RWPE2 (cell line): ENCODE results near the gene DYNLL1.

ENCODE experiments used
- ATAC-seq: fragments of 200-7000 bp; cut with Tn5 transposase; 3 replicates; pipeline ENCODE4 v1.9.1; 2021; ENCODE audit warnings: low read depth
- DNase-seq: peaks from one replicate; pipeline ENCODE4 v3.0.0-alpha.2; 2020; ENCODE audit warnings: low spot score
- H3K27ac ChIP-seq: fragments of 450-650 bp; 2 replicates; pipeline ENCODE4 v1.5.1; 2017; ENCODE audit warnings: mild to moderate bottlenecking; ENCODE audit not compliant: poor library complexity, severe bottlenecking
- H3K27me3 ChIP-seq: fragments of 250-450 bp; sonication (Bioruptor Pico); 2 replicates; pipeline ENCODE4 v1.5.1; 2021; ENCODE audit warnings: mild to moderate bottlenecking, moderate library complexity; ENCODE audit not compliant: insufficient read depth, poor library complexity, severe bottlenecking
- H3K36me3 ChIP-seq: fragments of 250-450 bp; sonication (Bioruptor Pico); 2 replicates; pipeline ENCODE4 v1.5.1; 2020; ENCODE audit warnings: low read depth, mild to moderate bottlenecking, moderate library complexity
- H3K4me1 ChIP-seq: fragments of 250-450 bp; sonication (Bioruptor Pico); 2 replicates; pipeline ENCODE4 v1.5.1; 2021; ENCODE audit warnings: mild to moderate bottlenecking, moderate library complexity; ENCODE audit not compliant: insufficient read depth, poor library complexity, severe bottlenecking
- H3K4me3 ChIP-seq: fragments of 250-450 bp; sonication (Bioruptor Pico); 2 replicates; pipeline ENCODE4 v1.5.1; 2021; ENCODE audit warnings: mild to moderate bottlenecking, moderate library complexity; ENCODE audit not compliant: severe bottlenecking
- H3K9me3 ChIP-seq: fragments of 250-450 bp; sonication (Bioruptor Pico); 2 replicates; pipeline ENCODE4 v1.5.1; 2021; ENCODE audit warnings: mild to moderate bottlenecking, moderate library complexity; ENCODE audit not compliant: severe bottlenecking
- TF ChIP-seq, protein P1 (sequence below): fragments of 450-650 bp; IDR thresholded peaks from one replicate; pipeline ENCODE4 v1.5.1; 2017; ENCODE audit warnings: mild to moderate bottlenecking, moderate library complexity; ENCODE audit not compliant: poor library complexity, severe bottlenecking

The DYNLL1 gene

DNA sequence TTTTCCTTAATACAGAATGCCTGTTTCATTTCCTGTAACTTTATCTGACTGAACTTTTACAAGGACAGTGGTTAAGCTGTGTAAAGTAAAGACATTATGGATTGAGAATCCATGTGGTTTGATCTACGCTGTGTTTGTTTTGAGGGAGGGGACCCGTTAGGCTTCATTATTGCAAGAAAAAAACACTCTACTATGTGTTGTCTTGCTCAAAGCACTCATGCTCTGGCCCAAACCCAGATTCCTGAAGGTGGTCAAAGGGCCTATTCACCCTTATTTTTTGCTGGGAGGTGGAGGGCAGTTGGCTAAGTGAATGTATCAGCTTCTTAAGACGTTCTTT lies 50.1 kb downstream of the DYNLL1 start:
- TF ChIP-seq, protein P1, sequence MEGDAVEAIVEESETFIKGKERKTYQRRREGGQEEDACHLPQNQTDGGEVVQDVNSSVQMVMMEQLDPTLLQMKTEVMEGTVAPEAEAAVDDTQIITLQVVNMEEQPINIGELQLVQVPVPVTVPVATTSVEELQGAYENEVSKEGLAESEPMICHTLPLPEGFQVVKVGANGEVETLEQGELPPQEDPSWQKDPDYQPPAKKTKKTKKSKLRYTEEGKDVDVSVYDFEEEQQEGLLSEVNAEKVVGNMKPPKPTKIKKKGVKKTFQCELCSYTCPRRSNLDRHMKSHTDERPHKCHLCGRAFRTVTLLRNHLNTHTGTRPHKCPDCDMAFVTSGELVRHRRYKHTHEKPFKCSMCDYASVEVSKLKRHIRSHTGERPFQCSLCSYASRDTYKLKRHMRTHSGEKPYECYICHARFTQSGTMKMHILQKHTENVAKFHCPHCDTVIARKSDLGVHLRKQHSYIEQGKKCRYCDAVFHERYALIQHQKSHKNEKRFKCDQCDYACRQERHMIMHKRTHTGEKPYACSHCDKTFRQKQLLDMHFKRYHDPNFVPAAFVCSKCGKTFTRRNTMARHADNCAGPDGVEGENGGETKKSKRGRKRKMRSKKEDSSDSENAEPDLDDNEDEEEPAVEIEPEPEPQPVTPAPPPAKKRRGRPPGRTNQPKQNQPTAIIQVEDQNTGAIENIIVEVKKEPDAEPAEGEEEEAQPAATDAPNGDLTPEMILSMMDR: no peak
- Histone ChIP-seq H3K27me3 (no peaks in the 10 kb centered on the region), H3K27ac (peak overlapping the region; percentile 60), H3K36me3 (peaks cover 61% of the 10 kb centered on the region), H3K4me3 (no peak overlapping the region), H3K4me1 (peaks cover 45% of the 10 kb centered on the region), H3K9me3 (no peaks in the 10 kb centered on the region)
- no peak for DNase-seq
- peak; percentile 25; the same call in 1 of the 3 replicates for ATAC-seq
